Lung (tissue), 12 donors: ENCODE data around the gene PPT2. TPM values are rescaled to one million over a fixed set of nuclear protein-coding genes. Genes with fewer than 3 reads are reported as not detected.
A peak's percentile ranks its signal among the peaks of the same experiment; 100 is the strongest.

Source experiments
- ATAC-seq: fragments of 200-7000 bp; cut with Tn5 transposase; one replicate; pipeline ENCODE4 v1.9.1; 2020; ENCODE audit warnings: moderate number of reproducible peaks; ENCODE audit not compliant: insufficient read depth, low FRiP score
- DNase-seq, 3 donors: peaks; one replicate each; pipeline ENCODE4 v3.0.0-alpha.2; 2013 to 2017
- H3K27ac ChIP-seq, 2 donors: one replicate each; pipeline ENCODE4 v1.5.1; 2013; ENCODE audit warnings: mild to moderate bottlenecking in 2 of 2, moderate library complexity in 2 of 2, control low read depth in 1 of 2, inconsistent platforms in 1 of 2, low read depth in 1 of 2, low read length in 1 of 2
- H3K27me3 ChIP-seq, 3 donors: one replicate each; pipeline ENCODE4 v1.5.1; 2013; ENCODE audit warnings: low read length in 2 of 3; ENCODE audit not compliant: control insufficient read depth in 3 of 3, insufficient read depth in 3 of 3
- H3K36me3 ChIP-seq, 4 donors: one replicate each; pipeline ENCODE4 v1.5.1; 2013; ENCODE audit warnings: low read length in 4 of 4, mild to moderate bottlenecking in 1 of 4, moderate library complexity in 1 of 4; ENCODE audit not compliant: control insufficient read depth in 4 of 4, insufficient read depth in 4 of 4
- H3K4me1 ChIP-seq, 5 donors: one replicate each; pipeline ENCODE4 v1.5.1; 2013; ENCODE audit warnings: low read length in 5 of 5, mild to moderate bottlenecking in 2 of 5, moderate library complexity in 1 of 5; ENCODE audit not compliant: control insufficient read depth in 5 of 5, insufficient read depth in 5 of 5
- H3K4me3 ChIP-seq: one replicate; pipeline ENCODE4 v1.5.1; 2013; ENCODE audit warnings: mild to moderate bottlenecking, control low read depth, moderate library complexity
- H3K9ac ChIP-seq, 2 donors: one replicate each; pipeline ENCODE4 v1.5.1; 2013; ENCODE audit warnings: low read length in 2 of 2, control low read depth in 1 of 2; ENCODE audit not compliant: insufficient read depth in 1 of 2
- H3K9me3 ChIP-seq, 4 donors: one replicate each; pipeline ENCODE4 v1.5.1; 2013; ENCODE audit warnings: low read length in 3 of 4, mild to moderate bottlenecking in 1 of 4, moderate library complexity in 1 of 4; ENCODE audit not compliant: control insufficient read depth in 4 of 4, insufficient read depth in 3 of 4
- CTCF ChIP-seq: IDR thresholded peaks from 2 replicates; pipeline ENCODE4 v1.5.1; 2012; ENCODE audit warnings: mild to moderate bottlenecking; ENCODE audit errors: control extremely low read depth, extremely low read depth
- WGBS, 2 donors: extraction: QIAGEN DNeasy Blood & Tissue Kit; methylation state at CpG; one replicate each; pipeline ENCODE4 v1.1.7; 2013; 5-methylcytosine and 5-hydroxymethylcytosine counted together
- polyA plus RNA-seq, 2 donors: library from polyadenylated mRNA; stranded (reverse); fragments of 200-250 nt; gene quantifications; one replicate each; pipeline ENCODE4 v1.2.1, GENCODE V29; 2013
- total RNA-seq, 2 donors: library from RNA; depleted of rRNA in 1 of 2; stranded (reverse); fragments of >200 nt in 1 of 2; gene quantifications; one replicate each; pipeline ENCODE4 v1.2.1, GENCODE V29; 2014 to 2021
- donor health status: control.
- donor health status: control.
- donor health status: Bipolar disorder and iron deficiency.
- donor health status: healthy.
- donor health status: DM: yes; HTN: yes; CAD: no.

Gene PPT2
- total and polyA plus RNA-seq, 4 donors = 5.7 to 212 (median 11.1) TPM

GRCh38 chr6:32118782-32119628 lies 34.9 kb upstream of the PPT2 start:
- H3K36me3 ChIP-seq = peaks cover 0 to 44% (median 39%) of the 10 kb centered on the region in 4 donors
- peak; percentile 88 to 92 (median 91) for DNase-seq
- WGBS, 2 donors = 26 to 29% methylated on average over 17 of the region's 17 CpGs
- H3K27ac ChIP-seq = peak overlapping the region in 1 of 2 donors; percentile 15
- H3K9ac ChIP-seq = no peak overlapping the region
- peak; percentile 51 for ATAC-seq
- no peak overlapping the region for H3K4me3 ChIP-seq
- no peaks in the 10 kb centered on the region for H3K9me3 ChIP-seq
- TF ChIP-seq CTCF = peak; percentile 85
- peaks cover 0 to 11% (median 3%) of the 10 kb centered on the region in 5 donors for H3K4me1 ChIP-seq
- H3K27me3 ChIP-seq = no peaks in the 10 kb centered on the region

GRCh38 chr6:32120573-32121059 lies 33.3 kb upstream of the PPT2 start:
- no peak for TF ChIP-seq CTCF
- ATAC-seq (no peak), DNase-seq (no peak)
- Histone ChIP-seq H3K4me3 (no peak overlapping the region), H3K27ac (no peak overlapping the region), H3K36me3 (peaks cover 0 to 50% (median 42%) of the 10 kb centered on the region in 4 donors), H3K9ac (no peak overlapping the region), H3K9me3 (no peaks in the 10 kb centered on the region), H3K27me3 (no peaks in the 10 kb centered on the region), H3K4me1 (peaks cover 0 to 8% (median 0%) of the 10 kb centered on the region in 5 donors)
- WGBS, 2 donors = 92 to 96% methylated on average over 10 to 12 of the region's 12 CpGs

GRCh38 chr6:32123681-32124080 lies 30.3 kb upstream of the PPT2 start:
- no peak overlapping the region for H3K27ac ChIP-seq
- H3K9me3 ChIP-seq = no peaks in the 10 kb centered on the region
- DNase-seq (no peak), ATAC-seq (no peak)
- no peaks in the 10 kb centered on the region for H3K27me3 ChIP-seq
- TF ChIP-seq CTCF = no peak
- WGBS, 2 donors = 96% methylated on average over 4 of the region's 4 CpGs
- H3K4me1 ChIP-seq = peaks cover 5 to 25% (median 7%) of the 10 kb centered on the region in 5 donors
- no peak overlapping the region for H3K9ac ChIP-seq
- peaks cover 0 to 45% (median 34%) of the 10 kb centered on the region in 4 donors for H3K36me3 ChIP-seq
- no peak overlapping the region for H3K4me3 ChIP-seq
